Mammary epithelial cell (primary cell): ENCODE measurements around the gene MARCKSL1.

Experiments
- EZH2 ChIP-seq: IDR thresholded peaks from 2 replicates; pipeline ENCODE4 v1.6.1; 2012; ENCODE audit warnings: low read length, inconsistent platforms, borderline replicate concordance
- TF ChIP-seq, protein P1 (sequence below), 2 donors: IDR thresholded peaks in 1 of 2; conservative IDR thresholded peaks in 1 of 2; 2 replicates each; pipeline ENCODE4 v1.5.1; 2011 to 2012; ENCODE audit warnings: inconsistent platforms in 2 of 2, low read length in 2 of 2, mild to moderate bottlenecking in 2 of 2, control low read depth in 1 of 2, low read depth in 1 of 2; ENCODE audit not compliant: insufficient read depth in 1 of 2; ENCODE audit errors: extremely low read depth in 1 of 2

DNA sequence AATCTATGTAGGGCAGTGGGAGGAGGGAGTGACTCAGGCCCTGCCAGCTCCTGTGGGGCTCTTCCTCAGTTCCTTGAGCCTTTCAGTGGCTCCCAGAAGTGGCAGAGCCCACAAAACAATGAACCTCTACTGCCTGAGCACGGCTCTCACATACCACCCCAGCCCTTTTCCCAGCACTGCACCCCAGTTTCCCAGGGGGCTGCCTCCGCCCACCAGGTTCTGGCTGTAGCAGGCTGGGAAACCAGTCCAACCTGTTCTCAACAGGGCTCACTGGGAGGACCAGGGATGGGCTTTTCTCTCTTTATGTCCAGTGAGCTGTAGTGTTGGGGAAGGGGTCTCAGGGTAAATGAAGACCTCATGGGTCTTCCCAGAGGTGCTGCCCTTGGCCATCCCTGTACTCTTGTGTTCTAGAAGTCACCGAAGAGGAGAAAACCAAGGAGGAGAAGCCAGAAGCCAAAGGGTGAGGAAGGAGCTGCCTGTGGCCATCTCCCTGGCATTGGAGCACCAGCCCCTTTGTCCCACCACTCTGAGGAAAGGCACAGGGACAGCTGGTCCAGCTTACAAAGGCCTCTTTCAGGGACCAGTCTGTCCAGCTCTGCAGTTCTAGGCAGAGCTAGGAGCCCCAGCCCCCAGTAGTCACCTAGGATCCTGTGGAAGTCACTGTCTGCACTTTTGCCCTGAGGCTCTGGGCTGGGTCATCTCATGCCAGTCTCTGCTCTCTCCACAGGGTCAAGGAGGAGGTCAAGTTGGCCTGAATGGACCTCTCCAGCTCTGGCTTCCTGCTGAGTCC, 3.5 kb downstream of the MARCKSL1 start:
- TF ChIP-seq, protein P1, sequence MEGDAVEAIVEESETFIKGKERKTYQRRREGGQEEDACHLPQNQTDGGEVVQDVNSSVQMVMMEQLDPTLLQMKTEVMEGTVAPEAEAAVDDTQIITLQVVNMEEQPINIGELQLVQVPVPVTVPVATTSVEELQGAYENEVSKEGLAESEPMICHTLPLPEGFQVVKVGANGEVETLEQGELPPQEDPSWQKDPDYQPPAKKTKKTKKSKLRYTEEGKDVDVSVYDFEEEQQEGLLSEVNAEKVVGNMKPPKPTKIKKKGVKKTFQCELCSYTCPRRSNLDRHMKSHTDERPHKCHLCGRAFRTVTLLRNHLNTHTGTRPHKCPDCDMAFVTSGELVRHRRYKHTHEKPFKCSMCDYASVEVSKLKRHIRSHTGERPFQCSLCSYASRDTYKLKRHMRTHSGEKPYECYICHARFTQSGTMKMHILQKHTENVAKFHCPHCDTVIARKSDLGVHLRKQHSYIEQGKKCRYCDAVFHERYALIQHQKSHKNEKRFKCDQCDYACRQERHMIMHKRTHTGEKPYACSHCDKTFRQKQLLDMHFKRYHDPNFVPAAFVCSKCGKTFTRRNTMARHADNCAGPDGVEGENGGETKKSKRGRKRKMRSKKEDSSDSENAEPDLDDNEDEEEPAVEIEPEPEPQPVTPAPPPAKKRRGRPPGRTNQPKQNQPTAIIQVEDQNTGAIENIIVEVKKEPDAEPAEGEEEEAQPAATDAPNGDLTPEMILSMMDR (conservative IDR thresholded peaks at IDR 0.05 in 1 of 2, IDR thresholded peaks at IDR 0.05 in 1 of 2; ENCODE audit: extremely low read depth in 1 of 2, insufficient read depth in 1 of 2, low read depth in 1 of 2, low read length in 2 of 2): no peak
- TF ChIP-seq EZH2: no peak
